ENCODE results near the gene ABCC2. TPM values are rescaled to one million over a fixed set of nuclear protein-coding genes. Genes with fewer than 3 reads are reported as not detected.

The ABCC2 gene
- total and polyA plus RNA-seq, 9 of the 15 experiments (the other 6 are each of a cell fraction or from before 2014, with no cell fraction given), result 0.03 to 0.18 (median 0.10) TPM; not detected in 1

DNA sequence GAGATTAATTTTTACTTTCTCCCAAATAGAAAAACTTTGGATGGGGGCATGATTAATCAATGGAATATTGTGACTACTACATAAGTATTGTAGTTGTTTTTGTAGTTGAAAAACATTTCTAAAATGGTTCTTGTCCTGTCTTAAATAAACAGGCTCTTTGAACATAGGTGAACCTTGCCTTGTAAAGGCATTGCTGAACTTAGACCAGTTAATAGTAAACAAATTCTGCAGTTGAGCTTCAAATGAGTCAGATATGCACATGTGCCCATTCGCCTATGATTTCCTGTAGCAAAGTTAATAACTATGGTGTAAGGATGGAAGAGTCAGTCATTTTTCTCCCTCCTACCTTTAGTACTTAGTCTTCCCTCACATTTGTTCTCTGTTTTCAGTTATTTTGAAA lies 27.8 kb upstream of the ABCC2 start (continued):
- no peak for TF ChIP-seq CCNT2 (IDR thresholded peaks at IDR 0.05; ENCODE audit: borderline replicate concordance, extremely low read depth, insufficient read length, low read depth, low read length)
- TF ChIP-seq BHLHE40 (IDR thresholded peaks at IDR 0.05; ENCODE audit: low read length), result no peak
- no peak for TF ChIP-seq ETS2 (tag; IDR thresholded peaks at IDR 0.05; ENCODE audit: borderline replicate concordance, poor library complexity, severe bottlenecking)
- TF ChIP-seq MAFK (IDR thresholded peaks at IDR 0.05; ENCODE audit: low read length), result no peak
- TF ChIP-seq, protein P1, sequence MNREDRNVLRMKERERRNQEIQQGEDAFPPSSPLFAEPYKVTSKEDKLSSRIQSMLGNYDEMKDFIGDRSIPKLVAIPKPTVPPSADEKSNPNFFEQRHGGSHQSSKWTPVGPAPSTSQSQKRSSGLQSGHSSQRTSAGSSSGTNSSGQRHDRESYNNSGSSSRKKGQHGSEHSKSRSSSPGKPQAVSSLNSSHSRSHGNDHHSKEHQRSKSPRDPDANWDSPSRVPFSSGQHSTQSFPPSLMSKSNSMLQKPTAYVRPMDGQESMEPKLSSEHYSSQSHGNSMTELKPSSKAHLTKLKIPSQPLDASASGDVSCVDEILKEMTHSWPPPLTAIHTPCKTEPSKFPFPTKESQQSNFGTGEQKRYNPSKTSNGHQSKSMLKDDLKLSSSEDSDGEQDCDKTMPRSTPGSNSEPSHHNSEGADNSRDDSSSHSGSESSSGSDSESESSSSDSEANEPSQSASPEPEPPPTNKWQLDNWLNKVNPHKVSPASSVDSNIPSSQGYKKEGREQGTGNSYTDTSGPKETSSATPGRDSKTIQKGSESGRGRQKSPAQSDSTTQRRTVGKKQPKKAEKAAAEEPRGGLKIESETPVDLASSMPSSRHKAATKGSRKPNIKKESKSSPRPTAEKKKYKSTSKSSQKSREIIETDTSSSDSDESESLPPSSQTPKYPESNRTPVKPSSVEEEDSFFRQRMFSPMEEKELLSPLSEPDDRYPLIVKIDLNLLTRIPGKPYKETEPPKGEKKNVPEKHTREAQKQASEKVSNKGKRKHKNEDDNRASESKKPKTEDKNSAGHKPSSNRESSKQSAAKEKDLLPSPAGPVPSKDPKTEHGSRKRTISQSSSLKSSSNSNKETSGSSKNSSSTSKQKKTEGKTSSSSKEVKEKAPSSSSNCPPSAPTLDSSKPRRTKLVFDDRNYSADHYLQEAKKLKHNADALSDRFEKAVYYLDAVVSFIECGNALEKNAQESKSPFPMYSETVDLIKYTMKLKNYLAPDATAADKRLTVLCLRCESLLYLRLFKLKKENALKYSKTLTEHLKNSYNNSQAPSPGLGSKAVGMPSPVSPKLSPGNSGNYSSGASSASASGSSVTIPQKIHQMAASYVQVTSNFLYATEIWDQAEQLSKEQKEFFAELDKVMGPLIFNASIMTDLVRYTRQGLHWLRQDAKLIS (CRISPR knock-in tag; IDR thresholded peaks at IDR 0.05), result no peak
- no peak for TF ChIP-seq ZFP36 (IDR thresholded peaks at IDR 0.05; ENCODE audit: low read depth, low read length, partially characterized antibody)
- TF ChIP-seq EWSR1 (IDR thresholded peaks at IDR 0.05; ENCODE audit: borderline replicate concordance, low read depth, partially characterized antibody), result no peak

DNA sequence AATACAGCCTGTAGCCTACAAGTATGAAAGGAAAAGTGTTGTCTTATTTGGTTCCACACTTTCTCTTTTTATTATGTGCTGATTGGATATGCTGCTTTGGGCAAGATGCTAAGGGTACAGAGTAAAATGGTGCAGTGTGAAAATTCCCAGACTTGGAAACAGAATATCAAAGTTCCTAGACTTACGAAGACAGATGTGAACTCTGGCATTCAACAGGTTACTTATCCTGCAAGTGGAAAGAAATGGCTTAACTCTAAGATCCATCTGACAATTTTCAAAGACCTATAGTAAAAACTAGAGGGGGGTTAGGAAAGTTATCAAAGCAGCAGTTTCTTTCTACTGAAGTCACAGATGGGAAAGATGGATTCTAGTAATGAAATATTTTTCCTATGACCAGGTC lies 26.3 kb upstream of the ABCC2 start:
- in situ Hi-C loops (cut with MboI), result no loop called here
- Histone ChIP-seq H3K27ac (ENCODE audit: extremely low read depth, low read depth, low read length) (no peak overlapping the region), H3K4me1 (replicated peaks in 1 of 2; ENCODE audit: control insufficient read depth in 2 of 2, insufficient read depth in 2 of 2, low read length in 2 of 2) (no peaks in the 10 kb centered on the region), H3K4me2 (ENCODE audit: insufficient read depth, low read length) (no peak overlapping the region), H3K9ac (ENCODE audit: insufficient read depth in 1 of 2, low read depth in 2 of 2, low read length in 2 of 2) (no peak overlapping the region), H3K36me3 (ENCODE audit: control insufficient read depth, insufficient read depth, low read length) (peaks cover 52% of the 10 kb centered on the region), H2AFZ (ENCODE audit: low read depth, low read length) (no peak overlapping the region), H3K27me3 (ENCODE audit: control insufficient read depth in 2 of 2, insufficient read depth in 2 of 2, low read length in 2 of 2) (no peaks in the 10 kb centered on the region), H3K9me1 (ENCODE audit: control insufficient read depth, insufficient read depth, low read length) (no peaks in the 10 kb centered on the region), H3K79me2 (ENCODE audit: control insufficient read depth, insufficient read depth, low read length) (no peaks in the 10 kb centered on the region), H4K20me1 (replicated peaks; ENCODE audit: control insufficient read depth, insufficient read depth, low read length) (no peaks in the 10 kb centered on the region), H3K9me3 (replicated peaks; ENCODE audit: control insufficient read depth, insufficient read depth, low read depth, low read length) (no peaks in the 10 kb centered on the region), H3K4me3 (no peak overlapping the region)
- FAIRE-seq (no peak), DNase-seq (ENCODE audit: extremely low read depth in 1 of 4, low spot score in 3 of 4) (no peak), ATAC-seq (no peak)
- CTCF ChIA-PET (ENCODE audit: low intra/inter-chr PET ratio), result no interaction called here
- TF ChIP-seq ZC3H11A (IDR thresholded peaks at IDR 0.05; ENCODE audit: low read depth, low read length) (no peak), ZBED1 (IDR thresholded peaks at IDR 0.05) (no peak), SP2 (IDR thresholded peaks at IDR 0.05; ENCODE audit: extremely low read depth, low read depth, low read length, poor library complexity, severe bottlenecking) (no peak), ZNF384 (IDR thresholded peaks at IDR 0.05; ENCODE audit: low read depth, low read length) (no peak), SIN3A (IDR thresholded peaks at IDR 0.05; ENCODE audit: borderline replicate concordance in 2 of 2, control insufficient read depth in 1 of 2, low read depth in 2 of 2, low read length in 2 of 2) (no peak), SAFB (IDR thresholded peaks at IDR 0.05; ENCODE audit: borderline replicate concordance, low read depth, low read length) (no peak), DACH1 (IDR thresholded peaks at IDR 0.05; ENCODE audit: partially characterized antibody) (no peak), RCOR1 (IDR thresholded peaks at IDR 0.05; ENCODE audit: borderline replicate concordance in 1 of 2, low read depth in 2 of 2, low read length in 2 of 2) (no peak), CC2D1A (IDR thresholded peaks at IDR 0.05) (no peak)
- TF ChIP-seq, protein P2, sequence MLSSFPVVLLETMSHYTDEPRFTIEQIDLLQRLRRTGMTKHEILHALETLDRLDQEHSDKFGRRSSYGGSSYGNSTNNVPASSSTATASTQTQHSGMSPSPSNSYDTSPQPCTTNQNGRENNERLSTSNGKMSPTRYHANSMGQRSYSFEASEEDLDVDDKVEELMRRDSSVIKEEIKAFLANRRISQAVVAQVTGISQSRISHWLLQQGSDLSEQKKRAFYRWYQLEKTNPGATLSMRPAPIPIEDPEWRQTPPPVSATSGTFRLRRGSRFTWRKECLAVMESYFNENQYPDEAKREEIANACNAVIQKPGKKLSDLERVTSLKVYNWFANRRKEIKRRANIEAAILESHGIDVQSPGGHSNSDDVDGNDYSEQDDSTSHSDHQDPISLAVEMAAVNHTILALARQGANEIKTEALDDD (IDR thresholded peaks at IDR 0.05), result no peak
- BruUV-seq (replicated peaks), result no TSS peak
- 100% methylated on average over 1 of the region's 1 CpG for WGBS (ENCODE audit: insufficient coverage, low coverage, missing lambda C conversion rate)
- POLR2A ChIA-PET, result no interaction called here
- intact Hi-C loops (cut with micrococcal nuclease), result no loop called here
